Measurements from ENCODE around the gene CLEC9A.
"Not testable (repeated sequence)": the region's sequence is repeated elsewhere in the genome, so short reads cannot be mapped to it uniquely, and the experiment has no call there.

Gene CLEC9A

GRCh38 chr12:10016881-10017280 lies 13.6 kb upstream of the CLEC9A start:
- no peak overlapping the region for H3K27ac ChIP-seq
- no peak for TF ChIP-seq CTCF (conservative IDR thresholded peaks at IDR 0.05)

GRCh38 chr12:10018386-10018785 lies 12.1 kb upstream of the CLEC9A start:
- no peak overlapping the region for H3K27ac ChIP-seq
- TF ChIP-seq CTCF (conservative IDR thresholded peaks at IDR 0.05), result no peak

- H3K27ac ChIP-seq, result no peak overlapping the region
- no peak for TF ChIP-seq CTCF (conservative IDR thresholded peaks at IDR 0.05)
Observed at GRCh38 chr12:10021342-10021741, 9.1 kb upstream of the CLEC9A start.

- no peak overlapping the region for H3K27ac ChIP-seq
- TF ChIP-seq CTCF (conservative IDR thresholded peaks at IDR 0.05), result no peak
Observed at GRCh38 chr12:10025236-10025635, 5.2 kb upstream of the CLEC9A start.

GRCh38 chr12:10026666-10027065 lies 3.8 kb upstream of the CLEC9A start:
- H3K27ac ChIP-seq, result not testable (repeated sequence)

GRCh38 chr12:10027311-10027710 lies 3.2 kb upstream of the CLEC9A start:
- no peak overlapping the region for H3K27ac ChIP-seq
- no peak for TF ChIP-seq CTCF (conservative IDR thresholded peaks at IDR 0.05)

GRCh38 chr12:10027721-10028120 lies 2.8 kb upstream of the CLEC9A start:
- TF ChIP-seq CTCF (conservative IDR thresholded peaks at IDR 0.05), result 0 out of 2 replicates have a peak, but pooled peaks have one; percentile 7
- H3K27ac ChIP-seq, result no peak overlapping the region

GRCh38 chr12:10031321-10031720 lies 839 bp downstream of the CLEC9A start:
- no peak for TF ChIP-seq CTCF (conservative IDR thresholded peaks at IDR 0.05)
- H3K27ac ChIP-seq, result no peak overlapping the region
